ENCODE data around the gene CHST15. TPM values are rescaled to one million over a fixed set of nuclear protein-coding genes. Genes with fewer than 3 reads are reported as not detected.

CHST15 gene
- total RNA-seq, 1 donor from 2014 or later: 0.49 TPM

GRCh38 chr10:124066781-124067714 lies 26.4 kb downstream of the CHST15 start:
- intact Hi-C loops (cut with micrococcal nuclease): no loop called here

GRCh38 chr10:124066126-124066700 lies 27.2 kb downstream of the CHST15 start:
- intact Hi-C loops (cut with micrococcal nuclease): no loop called here

- intact Hi-C loops (cut with micrococcal nuclease): no loop called here
Observed at GRCh38 chr10:124065382-124066125, 27.8 kb downstream of the CHST15 start.

GRCh38 chr10:124064676-124065075 lies 28.7 kb downstream of the CHST15 start:
- intact Hi-C loops (cut with micrococcal nuclease): no loop called here

- intact Hi-C loops (cut with micrococcal nuclease): no loop called here
Observed at GRCh38 chr10:124063750-124064603, 29.4 kb downstream of the CHST15 start.

GRCh38 chr10:124062390-124062789 lies 31.0 kb downstream of the CHST15 start:
- intact Hi-C loops (cut with micrococcal nuclease): no loop called here

- intact Hi-C loops (cut with micrococcal nuclease): no loop called here
Observed at GRCh38 chr10:124061030-124061429, 32.4 kb downstream of the CHST15 start.

GRCh38 chr10:124060148-124060720 lies 33.2 kb downstream of the CHST15 start:
- intact Hi-C loops (cut with micrococcal nuclease): no loop called here

- intact Hi-C loops (cut with micrococcal nuclease): no loop called here
Observed at GRCh38 chr10:124059551-124059950, 33.8 kb downstream of the CHST15 start.

- intact Hi-C loops (cut with micrococcal nuclease): no loop called here
Observed at GRCh38 chr10:124058346-124059003, 34.9 kb downstream of the CHST15 start.

GRCh38 chr10:124057601-124058000 lies 35.8 kb downstream of the CHST15 start:
- intact Hi-C loops (cut with micrococcal nuclease): no loop called here

GRCh38 chr10:124056337-124056980 lies 36.9 kb downstream of the CHST15 start:
- intact Hi-C loops (cut with micrococcal nuclease): no loop called here

- intact Hi-C loops (cut with micrococcal nuclease): no loop called here
Observed at GRCh38 chr10:124053971-124054370, 39.4 kb downstream of the CHST15 start.

- intact Hi-C loops (cut with micrococcal nuclease): no loop called here
Observed at GRCh38 chr10:124052561-124052960, 40.8 kb downstream of the CHST15 start.

- intact Hi-C loops (cut with micrococcal nuclease): no loop called here
Observed at GRCh38 chr10:124050021-124051015, 43.1 kb downstream of the CHST15 start.

- intact Hi-C loops (cut with micrococcal nuclease): no loop called here
Observed at GRCh38 chr10:124049484-124049883, 43.9 kb downstream of the CHST15 start.

GRCh38 chr10:124048371-124049290 lies 44.8 kb downstream of the CHST15 start:
- intact Hi-C loops (cut with micrococcal nuclease): no loop called here
